OCI-LY1 (cell line): ENCODE data around the gene KLHDC4.

Experiments
- H2AFZ ChIP-seq: fragments of 200-600 bp; sonication (generic), shearing (Covaris generic); 2 replicates; pipeline ENCODE4 v1.6.0; 2014; ENCODE audit warnings: antibody characterized with exemption, mild to moderate bottlenecking, low read length
- H3F3A ChIP-seq: fragments of 200-600 bp; sonication (generic), shearing (Covaris generic); 2 replicates; pipeline ENCODE4 v1.6.0; 2014; ENCODE audit warnings: mild to moderate bottlenecking, antibody characterized with exemption, low read length, moderate library complexity; ENCODE audit not compliant: insufficient read depth
- H3K27ac ChIP-seq: fragments of 200-600 bp; sonication (generic); 2 replicates; pipeline ENCODE4 v1.5.1; 2014; ENCODE audit warnings: low read length, mixed run types, mild to moderate bottlenecking, low read depth; ENCODE audit not compliant: poor library complexity, severe bottlenecking
- H3K27me3 ChIP-seq: fragments of 200-600 bp; sonication (generic); 2 replicates; pipeline ENCODE4 v1.6.0; 2014; ENCODE audit warnings: antibody characterized with exemption, mild to moderate bottlenecking, low read length, moderate library complexity; ENCODE audit not compliant: insufficient read depth
- H3K36me3 ChIP-seq: fragments of 200-600 bp; sonication (generic); 2 replicates; pipeline ENCODE4 v1.6.1; 2014; ENCODE audit warnings: mild to moderate bottlenecking, antibody characterized with exemption, low read length, moderate library complexity, mixed read lengths; ENCODE audit not compliant: insufficient read depth
- H3K4me1 ChIP-seq: fragments of 200-600 bp; sonication (generic); 2 replicates; pipeline ENCODE4 v1.5.1; 2014; ENCODE audit warnings: mild to moderate bottlenecking, low read length, moderate library complexity; ENCODE audit not compliant: insufficient read depth, severe bottlenecking
- H3K4me2 ChIP-seq: fragments of 200-600 bp; sonication (generic), shearing (Covaris generic); 2 replicates; pipeline ENCODE4 v1.6.1; 2014; ENCODE audit warnings: low read length
- H3K4me3 ChIP-seq: fragments of 200-600 bp; sonication (generic); 2 replicates; pipeline ENCODE4 v1.5.1; 2014; ENCODE audit warnings: low read length, low read depth, mild to moderate bottlenecking, mixed read lengths; ENCODE audit not compliant: poor library complexity, severe bottlenecking
- H3K79me2 ChIP-seq: fragments of 200-600 bp; shearing (Covaris generic); 2 replicates; pipeline ENCODE4 v1.6.1; 2016; ENCODE audit warnings: mixed run types, low read length, mixed read lengths; ENCODE audit not compliant: insufficient read depth
- H3K9ac ChIP-seq: fragments of 200-600 bp; sonication (generic), shearing (Covaris generic); 2 replicates; pipeline ENCODE4 v1.6.1; 2014; ENCODE audit warnings: mild to moderate bottlenecking, low read length, mixed read lengths
- H3K9me2 ChIP-seq: fragments of 200-600 bp; sonication (generic), shearing (Covaris generic); 2 replicates; pipeline ENCODE4 v1.6.1; 2014; ENCODE audit warnings: low read depth, mild to moderate bottlenecking, low read length, mixed read lengths
- H3K9me3 ChIP-seq: fragments of 200-600 bp; shearing (Covaris generic); 2 replicates; pipeline ENCODE4 v1.6.1; 2014; ENCODE audit warnings: low read length, mixed read lengths
- H4K20me1 ChIP-seq: fragments of 200-600 bp; sonication (generic), shearing (Covaris generic); 2 replicates; pipeline ENCODE4 v1.6.0; 2016; ENCODE audit warnings: mild to moderate bottlenecking, low read length; ENCODE audit not compliant: insufficient read depth
- CTCF ChIP-seq: fragments of 200-600 bp; sonication (generic), shearing (Covaris generic); IDR thresholded peaks from 2 replicates; pipeline ENCODE4 v1.5.1; 2017; ENCODE audit warnings: mild to moderate bottlenecking, antibody characterized with exemption, low read length, moderate library complexity, mixed read lengths
- EZH2 ChIP-seq: fragments of 200-600 bp; sonication (generic), shearing (Covaris generic); IDR thresholded peaks from 2 replicates; pipeline ENCODE4 v1.8.0; 2017; ENCODE audit warnings: borderline replicate concordance, mixed run types, mild to moderate bottlenecking, antibody characterized with exemption, low read length, moderate library complexity, mixed read lengths

KLHDC4 gene

GRCh38 chr16:87757841-87758426, 7.9 kb downstream of the KLHDC4 start:
- H3K9me2 ChIP-seq = no peaks in the 10 kb centered on the region
- H3F3A ChIP-seq = no peaks in the 10 kb centered on the region
- peaks cover 25% of the 10 kb centered on the region for H3K79me2 ChIP-seq
- peaks cover 18% of the 10 kb centered on the region for H3K4me1 ChIP-seq
- H3K4me2 ChIP-seq = no peak overlapping the region
- no peak overlapping the region for H3K9ac ChIP-seq
- TF ChIP-seq EZH2 = no peak
- no peak for TF ChIP-seq CTCF
- H3K36me3 ChIP-seq = peaks cover 94% of the 10 kb centered on the region
- H3K9me3 ChIP-seq = no peaks in the 10 kb centered on the region
- H3K27ac ChIP-seq = no peak overlapping the region
- H4K20me1 ChIP-seq = no peaks in the 10 kb centered on the region
- no peaks in the 10 kb centered on the region for H3K27me3 ChIP-seq
- H3K4me3 ChIP-seq = no peak overlapping the region
- H2AFZ ChIP-seq = no peak overlapping the region

- H3K79me2 ChIP-seq = peaks cover 11% of the 10 kb centered on the region
- no peak overlapping the region for H3K9ac ChIP-seq
- H3K4me2 ChIP-seq = no peak overlapping the region
- H4K20me1 ChIP-seq = no peaks in the 10 kb centered on the region
- H3K27ac ChIP-seq = no peak overlapping the region
- H3K4me1 ChIP-seq = no peaks in the 10 kb centered on the region
- H3F3A ChIP-seq = no peaks in the 10 kb centered on the region
- H3K36me3 ChIP-seq = peaks cover 96% of the 10 kb centered on the region
- H3K9me3 ChIP-seq = no peaks in the 10 kb centered on the region
- TF ChIP-seq EZH2 (no peak), CTCF (no peak)
- H3K27me3 ChIP-seq = no peaks in the 10 kb centered on the region
- no peak overlapping the region for H2AFZ ChIP-seq
- no peak overlapping the region for H3K4me3 ChIP-seq
- no peaks in the 10 kb centered on the region for H3K9me2 ChIP-seq
Measured at GRCh38 chr16:87754535-87754934, 11.3 kb downstream of the KLHDC4 start.

- TF ChIP-seq EZH2 (no peak), CTCF (no peak)
- H3K4me3 ChIP-seq = no peak overlapping the region
- H2AFZ ChIP-seq = no peak overlapping the region
- no peaks in the 10 kb centered on the region for H3K9me2 ChIP-seq
- no peaks in the 10 kb centered on the region for H3K4me1 ChIP-seq
- H4K20me1 ChIP-seq = no peaks in the 10 kb centered on the region
- 0 out of 2 replicates have a peak, but pooled peaks cover 6% of the 10 kb centered on the region for H3K79me2 ChIP-seq
- H3K4me2 ChIP-seq = no peak overlapping the region
- H3K27me3 ChIP-seq = no peaks in the 10 kb centered on the region
- no peak overlapping the region for H3K27ac ChIP-seq
- no peak overlapping the region for H3K9ac ChIP-seq
- H3F3A ChIP-seq = no peaks in the 10 kb centered on the region
- H3K36me3 ChIP-seq = peaks cover 95% of the 10 kb centered on the region
- H3K9me3 ChIP-seq = no peaks in the 10 kb centered on the region
Measured at GRCh38 chr16:87747626-87748414, 18.0 kb downstream of the KLHDC4 start.
